Vagina (tissue), 2 donors: Measurements from ENCODE around the gene TRIB2.

ENCODE experiments used
- CTCF ChIP-seq, 3 experiments: fragments of 450-650 bp in 2 of 3; fragments of 200-600 bp in 1 of 3; sonication (generic) in 1 of 3; IDR thresholded peaks; one replicate each; pipeline ENCODE4 v1.5.1; 2017 to 2019; ENCODE audit warnings: antibody characterized with exemption in 3 of 3, mild to moderate bottlenecking in 2 of 3, moderate library complexity in 2 of 3
- POLR2A ChIP-seq, 2 donors: fragments of 450-650 bp; IDR thresholded peaks; one replicate each; pipeline ENCODE4 v1.6.1; 2017; ENCODE audit warnings: antibody characterized with exemption in 2 of 2, mild to moderate bottlenecking in 2 of 2, moderate library complexity in 2 of 2
- POLR2AphosphoS5 ChIP-seq, 2 donors: sonication (generic); formaldehyde crosslinking; IDR thresholded peaks; one replicate each; pipeline ENCODE4 v1.9.0; 2017; ENCODE audit warnings: antibody characterized with exemption in 2 of 2, mild to moderate bottlenecking in 2 of 2, low read depth in 1 of 2; ENCODE audit not compliant: insufficient read depth in 1 of 2

GRCh38 chr2:12675801-12676200 lies 40.9 kb upstream of the TRIB2 start:
- TF ChIP-seq CTCF (IDR thresholded peaks at IDR 0.05) (no peak), POLR2A (IDR thresholded peaks at IDR 0.05) (no peak), POLR2AphosphoS5 (IDR thresholded peaks at IDR 0.05; ENCODE audit: insufficient read depth in 1 of 2, low read depth in 1 of 2) (no peak)
